Caki2 (cell line): Measurements from ENCODE around the gene ZBP1. TPM values are rescaled to one million over a fixed set of nuclear protein-coding genes. Genes with fewer than 3 reads are reported as not detected.

Source experiments
- DNase-seq: peaks from one replicate; pipeline ENCODE4 v3.0.0-alpha.2; 2015; ENCODE audit warnings: low read depth
- in situ Hi-C: cut with HindIII; loops from 2 replicates; pipeline ENCODE4 v1.10.0; 2016; ENCODE audit warnings: low sequenced_read_pairs, low pct_unique_long_range_greater_than_20kb, mixed read lengths
- total RNA-seq: library from RNA; depleted of rRNA; stranded (reverse); fragments of >200 nt; shearing (Covaris generic); gene quantifications from 2 replicates; pipeline ENCODE4 v1.2.3, GENCODE V29; 2014; ENCODE audit warnings: low replicate concordance; rRNA removed

The ZBP1 gene
- total RNA-seq, 1 experiment from 2014 or later: not detected

DNA sequence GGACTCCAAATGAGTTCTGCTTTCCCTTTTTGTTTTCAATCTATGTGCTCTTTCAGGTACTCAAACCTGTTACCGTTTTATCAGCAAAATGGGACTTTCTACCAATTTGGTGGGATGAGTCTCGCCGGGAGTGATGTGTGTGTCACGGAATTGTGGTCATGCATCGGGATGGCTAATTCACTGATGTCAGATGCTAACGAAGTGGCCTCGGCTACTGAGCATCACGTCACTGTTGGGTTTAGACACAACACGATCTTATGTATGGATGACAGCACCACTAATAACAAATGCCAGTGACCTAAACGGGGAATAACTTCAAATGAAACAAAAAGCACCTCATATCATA, 61.0 kb downstream of the ZBP1 start:
- in situ Hi-C loops: no loop called here
- peak; percentile 8 for DNase-seq

DNA sequence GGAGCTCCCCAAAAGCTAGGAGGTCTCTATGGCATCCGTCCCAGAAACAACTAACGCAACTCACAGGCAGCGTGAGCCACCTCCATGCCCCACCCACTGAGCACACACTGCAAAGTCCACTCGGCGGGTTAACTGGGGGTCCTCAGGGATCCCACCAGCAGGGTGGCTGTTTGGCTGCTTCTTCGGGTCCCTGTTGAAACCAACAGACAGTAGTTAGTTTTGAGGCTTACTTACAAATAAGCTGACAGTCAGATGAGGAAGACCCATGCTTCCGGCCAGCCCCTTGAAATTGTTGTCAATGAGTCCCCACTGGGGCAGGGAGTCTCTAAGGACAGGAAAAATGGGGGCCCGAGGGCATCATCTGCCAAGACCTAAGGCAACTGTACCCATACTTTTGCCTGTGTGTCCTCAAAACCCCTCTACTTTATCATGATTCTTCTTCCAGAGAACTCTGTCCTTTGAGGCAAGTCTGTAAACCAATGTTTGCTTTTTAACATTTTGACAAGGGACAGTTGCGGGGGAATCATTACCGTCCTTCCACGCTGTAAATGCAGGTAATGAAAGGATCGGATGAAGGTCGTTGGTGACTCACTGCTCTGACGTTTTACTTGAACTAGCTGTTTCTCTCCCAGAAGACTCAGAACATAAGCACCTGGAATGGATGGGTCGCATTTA, 61.5 kb downstream of the ZBP1 start:
- peak; percentile 14 for DNase-seq
- in situ Hi-C loops: no loop called here

DNA sequence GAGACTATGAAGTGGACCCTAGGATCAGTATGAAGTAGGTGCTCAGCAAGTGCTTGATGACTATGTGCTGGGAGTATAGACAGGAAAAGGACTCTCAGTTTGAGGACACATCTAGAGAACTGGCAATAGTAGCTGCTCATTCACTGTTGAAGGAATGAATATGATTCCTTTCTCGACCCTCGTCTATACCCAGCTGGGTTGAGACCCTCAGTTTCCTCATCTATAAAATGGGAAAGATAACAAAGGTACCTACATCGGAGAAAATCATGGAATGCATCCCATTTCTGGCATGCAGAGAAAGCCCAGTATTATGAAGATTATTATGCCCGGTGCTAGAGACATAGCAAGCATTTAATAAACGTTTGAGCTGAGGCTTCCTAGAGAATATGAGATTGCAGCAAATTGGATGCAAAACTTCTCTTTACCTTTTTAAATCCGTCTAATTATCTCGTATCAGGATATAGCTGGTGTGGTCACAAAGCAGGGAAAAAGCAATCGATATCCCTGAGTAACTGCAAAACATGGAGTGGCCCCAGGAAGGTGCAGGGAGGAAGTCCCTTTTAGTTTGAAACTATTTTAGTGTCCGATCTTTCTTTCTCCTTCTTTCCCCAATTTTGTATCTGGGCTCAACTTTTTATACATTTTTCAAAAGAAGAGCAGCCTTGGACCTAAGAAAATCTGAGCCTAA, 62.2 kb downstream of the ZBP1 start:
- in situ Hi-C loops: no loop called here
- DNase-seq: no peak

DNA sequence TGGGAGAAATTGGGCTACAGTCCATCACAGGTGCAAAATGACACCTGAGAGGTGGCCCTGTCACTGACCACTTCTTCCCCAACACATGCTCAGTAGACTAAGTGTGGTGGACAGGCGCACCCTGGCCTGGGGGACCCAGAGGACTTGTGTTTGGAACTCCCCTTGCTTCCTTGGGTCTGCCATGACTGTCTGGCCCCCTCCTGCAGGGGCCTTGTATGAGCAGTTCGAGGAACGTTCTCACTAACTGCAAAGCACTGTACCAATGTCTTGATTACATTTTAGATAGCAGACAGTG, 63.3 kb downstream of the ZBP1 start:
- in situ Hi-C loops: no loop called here
- DNase-seq: no peak

- DNase-seq: no peak
- in situ Hi-C loops: no loop called here
Observed at GRCh38 chr20:57555457-57556184, 64.6 kb downstream of the ZBP1 start.

Other genes with a start within 250 kb of the ZBP1 start
- 14.6 and 15.2 TPM in 2 replicates for gene RBM38, start 229.0 kb downstream of the ZBP1 start, total RNA-seq
- not detected in 2 replicates for gene CTCFL, start 95.3 kb downstream of the ZBP1 start, total RNA-seq
- gene PCK1, start 59.3 kb downstream of the ZBP1 start, total RNA-seq: 0.96 and 1.0 TPM in 2 replicates
- 68.1 and 97.6 TPM in 2 replicates for gene PMEPA1, start 89.6 kb upstream of the ZBP1 start, total RNA-seq